Right forelimb (tissue), 1 donor: ENCODE measurements around the gene ARFRP1.
A peak's percentile ranks its signal among the peaks of the same experiment; 100 is the strongest.

Experiments
- DNase-seq: peaks from one replicate; pipeline ENCODE4 v3.0.0-alpha.2; 2018

ARFRP1 gene

GRCh38 chr20:63701329-63702035, 6.3 kb downstream of the ARFRP1 start:
- no peak for DNase-seq

GRCh38 chr20:63701051-63701328, 6.8 kb downstream of the ARFRP1 start:
- DNase-seq, result no peak

- peak; percentile 46 for DNase-seq
Observed at GRCh38 chr20:63700199-63701050, 7.4 kb downstream of the ARFRP1 start.

- no peak for DNase-seq
Observed at GRCh38 chr20:63699466-63700198, 8.1 kb downstream of the ARFRP1 start.

GRCh38 chr20:63698739-63699465, 8.9 kb downstream of the ARFRP1 start:
- peak; percentile 65 for DNase-seq

GRCh38 chr20:63697868-63698545, 9.8 kb downstream of the ARFRP1 start:
- DNase-seq, result peak; percentile 47

- no peak for DNase-seq
Observed at GRCh38 chr20:63697357-63697867, 10.4 kb downstream of the ARFRP1 start.

- DNase-seq, result peak; percentile 47
Observed at GRCh38 chr20:63696628-63697356, 11.0 kb downstream of the ARFRP1 start, which contains the start of gene TNFRSF6B. Gene TNFRSF6B (plus strand): TSS chr20:63696652. CDS start chr20:63696768, 116 bp downstream.

GRCh38 chr20:63696306-63696627, 11.5 kb downstream of the ARFRP1 start:
- DNase-seq, result peak; percentile 47

- no peak for DNase-seq
Observed at GRCh38 chr20:63695424-63696305, 12.1 kb downstream of the ARFRP1 start.

GRCh38 chr20:63694584-63695423, 13.0 kb downstream of the ARFRP1 start:
- DNase-seq, result no peak

GRCh38 chr20:63693733-63694583, 13.8 kb downstream of the ARFRP1 start:
- no peak for DNase-seq

- DNase-seq, result peak; percentile 50
Observed at GRCh38 chr20:63693083-63693732, 14.6 kb downstream of the ARFRP1 start.

GRCh38 chr20:63692436-63693082, 15.2 kb downstream of the ARFRP1 start:
- DNase-seq, result peak; percentile 50

- DNase-seq, result peak; percentile 44
Observed at GRCh38 chr20:63691711-63692435, 15.9 kb downstream of the ARFRP1 start.

- DNase-seq, result peak; percentile 41
Observed at GRCh38 chr20:63690898-63691710, 16.7 kb downstream of the ARFRP1 start.
